Endothelial cell of hepatic sinusoid (primary cell): ENCODE data around the gene ACSS1.

Experiments used
- in situ Hi-C: cut with HindIII; loops from 2 replicates; pipeline ENCODE4 v1.10.0; 2017; ENCODE audit warnings: low sequenced_read_pairs

ACSS1 gene

DNA sequence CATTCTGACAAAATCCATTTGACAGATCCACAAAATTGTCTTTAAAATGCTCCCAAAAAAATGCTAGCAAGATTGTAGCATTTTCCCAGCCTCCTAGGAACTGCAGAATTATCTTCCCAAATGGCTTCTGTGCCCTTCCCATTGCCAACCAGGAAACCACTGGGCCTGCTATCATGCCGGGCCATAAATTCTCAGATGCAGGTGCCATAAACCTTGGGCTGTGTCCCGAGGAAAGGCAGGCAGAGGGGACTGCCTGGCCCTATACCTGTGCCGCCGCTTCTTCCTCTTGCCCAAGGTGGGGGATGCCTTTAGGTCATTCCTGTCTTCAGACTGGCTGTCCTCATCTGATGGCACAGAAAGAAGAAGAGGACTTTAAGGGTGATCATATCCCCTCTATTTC, 21.2 kb upstream of the ACSS1 start:
- in situ Hi-C loops, result no loop called here

DNA sequence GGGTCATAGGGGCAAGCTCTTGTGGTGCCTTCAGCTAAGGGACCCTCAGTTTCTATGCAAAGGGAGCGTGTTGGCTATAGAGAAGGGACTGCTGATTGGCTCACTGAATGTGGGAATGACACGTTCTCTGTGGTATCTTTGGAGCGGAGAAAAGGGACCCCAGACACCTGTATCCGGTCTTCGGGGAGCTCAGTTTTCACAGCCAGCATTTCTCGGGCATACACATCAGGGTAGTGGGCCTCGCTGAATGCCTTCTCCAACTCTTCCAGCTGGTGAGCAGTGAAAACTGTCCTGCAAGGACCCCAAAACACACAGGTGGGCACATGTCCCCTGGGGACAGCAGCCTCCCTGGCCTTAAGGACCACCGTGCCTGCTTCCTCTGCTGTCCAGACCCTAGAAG, 20.7 kb upstream of the ACSS1 start:
- in situ Hi-C loops, result no loop called here

DNA sequence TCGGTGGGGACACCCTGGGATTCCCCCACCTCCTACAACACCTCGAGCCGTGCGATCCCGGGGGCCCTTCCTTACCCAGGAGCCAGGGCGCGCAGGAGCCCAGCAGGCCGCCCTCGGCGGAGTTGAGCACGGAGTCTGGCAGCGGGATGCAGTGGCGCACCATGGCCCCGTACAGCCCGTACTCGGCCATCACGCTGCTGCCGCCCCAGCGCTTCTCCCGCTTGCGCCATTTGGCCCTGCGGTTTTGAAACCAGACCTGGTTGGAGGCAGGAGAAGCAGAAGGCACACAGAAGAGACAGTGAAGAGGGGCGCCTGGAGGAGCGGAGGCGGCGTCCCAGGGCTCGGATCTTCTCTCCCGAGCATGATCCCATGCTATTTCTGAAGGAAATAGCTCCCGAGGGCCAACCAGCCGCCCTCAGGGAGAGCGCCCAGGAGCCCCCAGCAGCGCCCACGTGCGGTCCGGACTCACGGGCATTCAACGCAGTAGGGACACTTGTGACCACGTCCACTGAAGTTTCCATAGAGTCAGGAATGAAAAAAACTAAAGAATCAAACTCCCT, 19.8 kb upstream of the ACSS1 start:
- in situ Hi-C loops, result no loop called here

DNA sequence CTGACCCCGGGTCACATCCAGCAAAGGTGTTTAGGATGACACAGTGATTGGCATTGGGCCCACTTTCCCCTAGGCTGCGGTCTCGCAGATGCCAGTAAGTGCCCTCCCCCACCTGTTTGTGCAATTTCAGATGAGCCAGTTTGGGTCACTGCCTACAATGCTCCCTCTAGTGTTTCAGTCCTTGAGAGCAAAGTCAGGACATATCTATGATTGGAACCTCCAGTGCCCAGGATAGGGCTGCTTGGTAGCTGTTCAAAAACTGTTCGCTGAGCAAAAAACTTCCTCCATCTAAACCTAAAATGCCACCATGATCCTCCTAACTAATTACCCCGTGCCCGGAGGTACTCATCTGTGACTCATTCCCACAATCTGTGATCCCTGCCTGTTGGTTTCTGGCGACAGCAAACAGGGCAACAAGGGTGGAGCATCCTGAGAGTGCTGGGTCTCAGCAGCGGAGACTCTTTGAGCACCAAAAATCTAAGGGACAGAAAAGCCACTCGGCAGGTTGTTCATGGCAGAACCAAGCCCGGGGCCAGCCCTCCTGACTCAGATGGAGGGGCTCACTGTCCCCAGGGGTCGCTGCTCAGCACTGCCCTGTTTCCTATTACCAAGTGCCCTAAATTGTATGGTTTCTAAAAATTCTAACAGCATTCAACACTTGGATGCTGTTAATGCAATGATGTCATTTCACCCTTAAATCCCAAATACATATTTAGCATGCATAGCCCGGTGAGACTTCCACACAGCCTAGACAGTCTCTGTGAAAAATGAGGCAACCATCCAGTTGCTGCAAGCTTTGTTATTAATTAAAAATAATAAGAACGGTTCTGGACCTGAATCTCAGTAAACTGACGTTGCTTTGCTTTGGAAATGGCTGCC, 19.0 kb upstream of the ACSS1 start:
- in situ Hi-C loops, result no loop called here

DNA sequence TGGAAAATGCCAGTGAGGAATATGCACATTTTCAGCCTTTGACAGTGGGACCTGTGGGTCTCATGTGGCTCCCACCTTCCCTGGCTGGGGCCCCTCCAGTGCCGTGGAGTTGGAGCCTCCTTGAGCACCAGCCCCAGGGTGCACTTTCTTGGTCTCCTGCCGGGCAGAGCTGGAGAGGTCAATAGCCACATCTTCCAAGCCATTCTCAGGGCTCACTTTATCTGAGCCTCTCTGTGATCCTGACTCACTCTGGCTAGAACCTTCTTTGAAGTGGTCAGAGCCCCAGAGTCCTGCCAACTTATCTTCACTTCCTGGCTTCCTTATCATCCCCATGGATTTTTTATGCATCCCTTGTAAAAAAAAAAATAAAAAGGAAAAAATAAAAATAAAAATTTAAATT, 18.3 kb upstream of the ACSS1 start:
- in situ Hi-C loops, result no loop called here

DNA sequence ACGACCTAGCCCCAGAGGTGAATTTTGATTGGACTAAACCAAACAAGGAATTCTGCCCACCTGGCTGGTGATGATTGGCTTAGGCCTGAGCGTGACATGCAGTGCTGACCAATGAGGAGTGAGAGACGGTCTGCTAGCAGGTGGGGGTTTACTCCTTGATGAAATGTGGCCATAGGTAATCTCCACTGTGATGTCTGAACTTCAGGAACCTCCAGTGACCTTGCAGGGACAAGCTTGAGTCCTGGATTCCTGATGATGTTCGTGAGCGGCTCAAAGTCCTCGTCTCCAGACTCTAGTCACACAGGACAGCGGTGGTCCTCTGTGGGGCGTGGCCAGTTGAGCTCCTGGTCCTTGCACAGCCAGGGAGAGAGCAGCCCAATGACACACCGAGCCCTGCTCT, 15.6 kb upstream of the ACSS1 start:
- in situ Hi-C loops, result no loop called here

DNA sequence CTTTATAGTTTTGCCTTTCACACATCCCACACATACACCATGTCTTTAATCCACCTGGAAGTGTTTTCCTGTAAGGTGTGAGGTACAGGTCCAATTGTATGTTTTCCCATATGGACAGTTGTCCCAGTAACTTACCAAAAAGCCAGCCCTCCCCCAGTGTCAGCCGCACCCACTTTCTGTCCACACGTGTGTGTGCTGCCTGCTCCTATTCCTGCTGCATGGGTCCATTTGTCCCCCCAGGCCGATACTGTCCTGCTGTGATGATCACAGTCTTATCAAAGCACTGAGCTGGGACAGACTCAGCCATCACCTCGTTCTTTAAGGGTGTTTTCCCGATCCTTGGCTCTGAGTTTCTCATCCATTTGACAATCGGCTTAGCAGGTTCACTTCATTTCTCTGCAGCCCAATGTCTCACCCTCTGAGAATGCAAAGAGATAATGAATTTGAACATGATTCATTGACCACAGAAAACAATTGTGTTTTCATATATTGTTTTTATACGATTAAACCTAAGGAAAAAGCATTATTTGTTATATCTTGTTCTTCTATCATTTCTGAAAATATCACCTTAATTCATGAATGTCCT, 14.4 kb upstream of the ACSS1 start:
- in situ Hi-C loops, result no loop called here

DNA sequence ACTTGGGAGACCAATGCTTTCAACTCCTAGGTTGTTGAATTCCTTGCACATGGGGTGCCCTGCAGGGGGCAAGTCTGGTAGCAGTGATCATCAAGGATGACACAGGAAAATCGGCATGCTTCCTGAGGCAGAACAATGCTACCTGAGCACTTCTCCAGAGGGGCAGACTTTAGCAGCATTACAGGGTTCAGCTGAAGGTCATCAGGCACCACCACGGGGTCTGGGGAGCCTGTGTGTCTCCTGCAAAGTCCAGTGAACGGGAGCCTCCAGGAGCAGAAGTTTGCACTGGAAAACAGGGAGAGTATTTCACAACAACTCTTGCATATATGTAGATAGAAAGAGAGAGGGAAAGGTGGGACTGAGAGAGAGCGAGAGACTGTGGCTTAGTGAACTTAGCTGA, 13.8 kb upstream of the ACSS1 start:
- in situ Hi-C loops, result no loop called here

DNA sequence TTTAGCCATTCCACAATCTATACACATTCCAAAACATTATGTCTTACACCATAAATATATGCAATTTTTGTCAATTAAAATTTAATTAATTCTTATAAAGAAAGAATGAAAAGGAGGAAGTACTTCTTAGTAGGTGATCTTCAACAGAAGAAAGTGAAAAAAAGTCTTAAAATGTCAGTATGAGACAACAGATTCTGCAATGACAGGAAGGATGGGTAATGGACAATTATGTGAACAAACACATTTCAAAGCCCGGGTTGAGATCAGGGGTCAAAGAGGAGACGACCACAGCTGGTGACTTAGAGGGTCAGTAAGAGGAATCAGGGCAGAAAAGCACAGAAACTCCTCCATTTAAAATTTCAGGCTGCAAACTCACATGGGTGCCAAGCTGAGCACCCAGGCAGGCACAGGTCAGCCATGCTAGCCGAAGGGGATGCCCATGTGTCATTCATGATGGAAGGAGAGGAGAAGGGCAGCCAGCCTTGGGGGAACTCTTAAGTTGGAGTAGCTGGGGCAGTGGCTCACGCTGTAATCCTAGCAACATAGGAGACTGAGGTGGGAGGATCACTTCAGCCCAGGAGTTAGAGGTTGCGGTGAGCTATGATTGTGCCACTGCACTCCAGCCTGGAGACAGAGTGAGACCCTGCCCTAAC, 13.0 kb upstream of the ACSS1 start:
- in situ Hi-C loops, result no loop called here

DNA sequence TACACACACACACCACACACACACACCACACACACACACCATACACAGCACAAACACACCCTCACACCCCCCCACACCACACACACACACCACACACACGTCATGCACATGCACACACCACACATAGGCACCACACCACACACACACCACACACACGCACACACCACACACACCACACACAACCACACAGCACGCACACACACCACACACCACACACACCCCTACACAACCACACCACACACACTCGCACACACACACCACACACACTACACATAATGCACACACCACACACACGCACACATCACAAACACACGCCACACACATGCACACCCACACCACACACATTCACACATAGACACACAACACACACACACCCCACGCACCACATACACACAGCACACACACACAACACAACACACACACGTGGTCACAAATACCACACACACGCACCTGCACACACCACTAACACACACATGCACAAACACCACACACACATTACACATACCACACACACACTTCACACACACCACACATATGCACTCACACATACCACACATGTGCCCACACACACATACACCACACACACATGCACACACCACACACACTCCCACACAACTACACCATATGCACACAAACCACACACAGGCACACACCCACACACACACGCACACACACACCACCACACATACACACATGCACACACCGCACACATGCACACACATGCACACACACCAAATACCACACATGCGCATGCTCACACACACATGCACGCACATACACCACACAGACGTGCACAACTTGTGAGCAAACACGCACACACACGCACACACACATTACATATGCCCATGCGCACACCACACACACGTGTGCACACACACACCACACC, 9.4 kb upstream of the ACSS1 start:
- in situ Hi-C loops, result no loop called here

DNA sequence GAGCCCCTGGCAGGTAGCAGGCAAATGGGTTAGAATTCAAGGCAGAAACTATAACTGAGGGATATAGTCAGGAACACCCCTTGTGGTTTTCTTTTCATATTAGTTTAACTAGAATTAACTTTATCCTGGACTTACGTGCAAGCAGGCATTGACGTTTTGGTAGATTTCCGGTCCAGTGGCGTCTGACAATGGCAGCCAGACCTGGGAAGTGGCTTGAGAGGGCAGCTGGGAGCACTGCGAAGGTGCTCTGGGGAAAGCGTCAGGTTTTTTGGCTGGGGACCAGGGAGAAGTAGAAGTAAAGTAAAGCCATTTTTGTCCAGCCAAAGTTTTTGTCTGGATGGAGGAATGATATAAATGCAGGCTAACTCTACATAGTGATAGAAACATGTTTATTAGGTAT, 8.4 kb upstream of the ACSS1 start:
- in situ Hi-C loops, result no loop called here

DNA sequence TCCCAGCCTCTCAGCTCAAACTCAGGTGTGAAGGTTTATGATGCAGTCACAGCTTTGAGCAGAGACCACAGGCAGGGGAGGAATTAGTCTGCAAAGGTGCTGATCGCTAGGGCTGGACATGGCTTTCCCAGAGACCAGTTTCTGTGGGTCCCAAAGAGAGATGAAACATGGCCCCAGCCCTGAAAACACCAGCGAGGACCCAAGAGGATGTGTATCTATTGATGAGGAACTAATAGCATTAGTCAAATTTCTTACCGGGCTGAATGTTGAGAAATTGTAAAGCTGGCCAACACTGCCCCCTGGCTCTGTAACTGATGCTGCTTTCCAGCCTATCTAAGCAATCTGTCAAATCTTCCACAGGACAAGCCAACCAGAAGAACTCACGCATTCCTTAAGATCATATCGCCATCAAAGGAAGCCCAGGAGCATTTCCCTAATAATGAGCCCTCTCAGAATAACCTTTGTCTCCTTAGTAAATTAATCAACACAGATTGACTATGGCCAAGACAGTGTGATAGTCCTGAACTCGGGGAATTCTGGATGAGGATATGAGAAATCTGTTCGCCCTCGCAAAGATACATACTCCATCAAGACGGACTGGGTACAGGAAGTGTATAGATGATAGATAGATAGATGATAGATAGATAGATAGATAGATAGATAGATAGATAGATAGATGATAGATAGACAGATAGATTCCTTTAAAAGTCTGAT, 7.8 kb upstream of the ACSS1 start:
- in situ Hi-C loops, result no loop called here

DNA sequence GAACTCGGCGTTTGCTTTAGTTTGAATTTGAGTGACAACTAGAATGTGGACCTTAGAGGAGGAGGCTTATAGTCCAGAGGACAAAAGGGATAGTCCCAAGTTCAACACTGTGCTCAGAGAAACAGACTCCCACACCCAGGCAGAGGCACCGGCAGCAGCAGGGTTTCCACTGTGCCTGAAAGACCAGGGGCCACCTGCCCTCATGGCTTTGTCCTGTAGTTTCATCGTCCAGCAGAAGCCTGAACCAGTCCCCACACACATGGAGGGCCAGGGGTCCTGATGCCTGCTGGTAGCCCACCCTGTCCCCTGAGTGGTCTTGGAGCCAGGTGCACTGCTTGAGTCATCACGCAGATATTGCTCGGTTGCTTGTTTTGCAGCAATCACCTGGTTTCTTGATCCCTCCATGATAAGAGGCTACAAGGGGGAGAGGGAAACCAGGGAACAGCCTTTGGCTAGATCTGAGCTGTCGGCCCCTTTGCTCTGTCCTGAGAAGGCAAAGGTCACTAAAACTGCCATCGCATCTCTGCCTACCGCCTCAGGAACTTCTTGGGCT, 7.2 kb upstream of the ACSS1 start:
- in situ Hi-C loops, result no loop called here

DNA sequence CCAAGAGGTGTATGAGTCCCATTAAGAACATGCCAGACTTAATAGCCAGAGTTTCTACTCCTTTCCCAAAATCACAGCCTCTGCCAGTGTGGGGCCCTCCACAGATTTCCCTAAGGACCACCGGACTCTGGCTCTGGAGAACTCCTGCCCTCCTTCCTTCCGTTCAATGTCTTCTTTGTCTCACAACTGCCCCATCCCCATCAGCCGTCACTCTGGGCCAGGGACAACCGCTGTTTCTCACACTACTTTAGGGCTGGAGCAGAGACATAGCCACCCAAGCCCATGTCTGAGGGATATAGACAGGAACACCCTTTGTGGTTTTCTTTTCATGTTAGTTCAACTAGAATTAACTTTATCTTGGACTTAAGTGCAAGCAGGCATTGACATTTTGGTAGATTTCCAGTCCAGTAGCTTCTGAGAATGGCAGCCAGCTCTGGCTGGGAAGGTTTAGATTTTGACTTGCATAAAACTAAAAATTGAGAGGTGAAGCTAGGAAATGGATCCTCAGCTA, 6.7 kb upstream of the ACSS1 start:
- in situ Hi-C loops, result loop anchor here (5.0 kb wide), 1 partner anchor 72 kb away; the partner anchor contains the start of gene APMAP

DNA sequence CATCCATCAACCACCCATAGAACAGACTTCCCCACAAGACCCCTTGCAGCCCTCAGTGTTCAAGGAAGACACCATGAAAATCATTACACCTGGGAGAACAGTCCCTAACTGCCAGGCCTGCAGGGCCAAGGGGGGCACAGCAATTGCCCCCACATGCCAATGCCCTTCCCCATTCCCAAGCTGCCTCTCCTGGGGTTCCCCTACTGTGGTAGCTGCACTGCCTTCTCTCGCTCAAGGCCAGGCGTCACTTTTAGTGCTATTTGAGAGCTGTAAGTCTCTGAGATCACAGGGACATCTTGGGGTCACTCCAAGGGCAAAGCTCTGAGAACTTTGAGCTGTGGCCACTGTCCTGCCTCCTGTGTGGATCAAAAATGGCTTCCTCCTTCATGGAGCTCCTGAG, 6.0 kb upstream of the ACSS1 start:
- in situ Hi-C loops, result loop anchor here (5.0 kb wide), 1 partner anchor 72 kb away; the partner anchor contains the start of gene APMAP

DNA sequence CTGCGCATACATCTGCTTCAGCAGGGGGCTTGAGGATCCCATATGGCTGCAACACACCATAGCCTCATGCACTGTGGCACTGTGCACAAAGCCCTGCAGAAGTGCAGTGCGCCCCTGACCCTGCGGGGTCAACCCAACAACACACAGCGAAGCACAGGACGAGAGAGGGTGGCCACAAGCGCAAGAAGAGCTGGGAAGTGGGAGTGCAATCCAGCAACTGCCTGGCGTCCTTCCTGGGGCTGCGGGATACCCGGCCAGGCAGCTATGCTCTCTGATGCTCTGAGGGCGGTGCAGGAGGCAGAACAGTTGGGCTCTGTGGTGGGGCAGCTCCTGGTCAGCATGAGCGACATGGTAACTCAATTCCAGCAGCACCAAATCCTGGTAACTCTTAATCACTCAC, 5.6 kb upstream of the ACSS1 start:
- in situ Hi-C loops, result loop anchor here (5.0 kb wide), 1 partner anchor 71 kb away; the partner anchor contains the start of gene APMAP

DNA sequence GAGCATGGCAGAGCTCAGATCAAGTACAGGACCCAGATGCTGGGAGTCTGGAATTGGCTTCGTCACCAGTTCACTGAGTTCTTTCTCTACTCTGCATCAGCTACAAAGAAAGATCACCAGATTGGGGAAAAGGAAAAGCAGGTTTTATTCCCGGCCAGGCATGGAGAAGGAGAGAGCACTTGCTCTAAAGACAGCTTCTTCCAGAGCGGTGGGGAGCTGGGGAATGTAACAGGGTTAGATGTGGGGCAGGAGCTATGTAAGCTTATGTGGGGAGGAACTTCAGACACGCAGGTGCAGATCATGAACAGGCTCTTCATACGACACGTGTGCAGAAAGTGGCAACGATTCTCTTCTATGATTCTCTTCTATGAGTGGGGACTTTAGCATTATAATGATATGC, 4.9 kb upstream of the ACSS1 start:
- in situ Hi-C loops, result loop anchor here (5.0 kb wide), 1 partner anchor 71 kb away; the partner anchor contains the start of gene APMAP

DNA sequence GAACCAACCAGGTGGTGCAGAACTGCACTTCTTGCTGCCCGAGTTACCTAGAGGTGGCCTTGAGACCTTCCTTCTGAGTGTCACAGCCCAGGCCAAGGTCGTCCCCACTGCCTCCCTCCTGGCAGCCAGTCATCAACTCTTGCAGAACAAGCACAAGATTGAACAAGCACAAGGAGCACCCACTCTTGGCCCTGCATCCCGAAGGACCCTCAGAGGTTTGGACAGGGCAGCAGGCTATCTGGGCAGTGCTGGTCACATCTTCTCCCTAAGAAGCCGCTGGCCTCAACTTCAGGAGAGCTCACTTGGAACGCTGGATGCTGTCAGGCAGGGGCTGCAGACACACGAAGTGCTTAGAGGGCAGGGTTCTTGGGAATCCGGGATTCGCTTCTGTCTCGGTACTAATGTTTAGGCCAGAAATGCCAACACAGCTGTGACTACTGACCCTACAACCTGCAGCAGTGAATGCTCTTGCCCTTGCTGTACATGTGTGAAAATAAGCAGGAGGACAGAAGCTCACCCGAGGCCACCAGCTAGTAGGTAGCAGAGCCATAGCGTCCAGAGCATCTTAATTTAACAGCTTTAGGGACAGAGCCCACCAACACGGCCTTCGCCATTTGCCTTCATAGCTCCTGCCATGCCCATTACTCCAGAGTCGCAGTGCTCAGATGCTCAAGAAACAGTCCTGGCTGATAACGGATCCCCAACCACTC, 4.0 kb upstream of the ACSS1 start:
- in situ Hi-C loops, result loop anchor here (5.0 kb wide), 1 partner anchor 70 kb away; the partner anchor contains the start of gene APMAP
